SU-DHL-6 (cell line): Measurements from ENCODE around the gene OR10G6.

ENCODE experiments used
- H2AFZ ChIP-seq: fragments of 200-600 bp; sonication (generic); 2 replicates; pipeline ENCODE4 v1.6.1; 2014; ENCODE audit warnings: low read depth, mild to moderate bottlenecking, moderate library complexity, mixed read lengths, antibody characterized with exemption, low read length; ENCODE audit not compliant: severe bottlenecking
- H3F3A ChIP-seq: fragments of 200-600 bp; shearing (Covaris generic); 2 replicates; pipeline ENCODE4 v1.6.0; 2016; ENCODE audit warnings: antibody characterized with exemption, mild to moderate bottlenecking; ENCODE audit not compliant: insufficient read depth
- H3K27ac ChIP-seq: fragments of 200-600 bp; sonication (generic); 2 replicates; pipeline ENCODE4 v1.5.1; 2016; ENCODE audit warnings: low read depth, mild to moderate bottlenecking, low read length, moderate library complexity, mixed read lengths
- H3K27me3 ChIP-seq: fragments of 200-600 bp; sonication (generic), shearing (Covaris generic); 2 replicates; pipeline ENCODE4 v1.6.0; 2014; ENCODE audit warnings: mild to moderate bottlenecking, low read length
- H3K36me3 ChIP-seq: fragments of 200-600 bp; sonication (generic); 2 replicates; pipeline ENCODE4 v1.6.1; 2014; ENCODE audit warnings: mild to moderate bottlenecking, low read length, mixed read lengths
- H3K4me2 ChIP-seq: fragments of 300-600, 200-600 bp; shearing (Covaris generic), sonication (generic); 2 replicates; pipeline ENCODE4 v1.6.0; 2014; ENCODE audit warnings: low read length, low read depth, mild to moderate bottlenecking; ENCODE audit not compliant: poor library complexity, severe bottlenecking
- H3K4me3 ChIP-seq: fragments of 200-600 bp; sonication (generic); 2 replicates; pipeline ENCODE4 v1.5.1; 2014; ENCODE audit warnings: antibody characterized with exemption, low read length, mild to moderate bottlenecking, mixed read lengths; ENCODE audit not compliant: insufficient read depth, poor library complexity, severe bottlenecking
- H3K79me2 ChIP-seq: fragments of 200-600 bp; sonication (generic); 2 replicates; pipeline ENCODE4 v1.6.1; 2014; ENCODE audit warnings: mild to moderate bottlenecking, low read length, moderate library complexity; ENCODE audit not compliant: insufficient read depth
- H3K9ac ChIP-seq: fragments of 200-600 bp; sonication (generic); 2 replicates; pipeline ENCODE4 v1.7.0; 2014; ENCODE audit warnings: mild to moderate bottlenecking, low read length
- H3K9me2 ChIP-seq: fragments of 200-600 bp; sonication (generic); replicated peaks from 2 replicates; pipeline ENCODE4 v1.6.1; 2014; ENCODE audit warnings: low read length; ENCODE audit not compliant: insufficient read depth
- H3K9me3 ChIP-seq: fragments of 200-600 bp; sonication (generic); 2 replicates; pipeline ENCODE4 v1.6.1; 2014; ENCODE audit warnings: low read length, mixed read lengths; ENCODE audit not compliant: insufficient read depth
- H4K20me1 ChIP-seq: fragments of 200-600 bp; sonication (generic); 2 replicates; pipeline ENCODE4 v1.6.1; 2014; ENCODE audit warnings: low read depth, mild to moderate bottlenecking, antibody characterized with exemption, low read length, moderate library complexity, mixed read lengths
- EZH2phosphoT487 ChIP-seq: fragments of 200-600 bp; sonication (generic), shearing (Covaris generic); conservative IDR thresholded peaks from 2 replicates; pipeline ENCODE4 v1.6.1; 2018; ENCODE audit warnings: mild to moderate bottlenecking, antibody characterized with exemption, low read length, moderate library complexity, mixed read lengths
- TF ChIP-seq, protein P1 (sequence below): fragments of 200-600 bp; sonication (generic); IDR thresholded peaks from one replicate; pipeline ENCODE4 v1.5.1; 2017; ENCODE audit warnings: antibody characterized with exemption, mild to moderate bottlenecking, low read length, moderate library complexity; ENCODE audit not compliant: insufficient read depth, poor library complexity, severe bottlenecking

Gene OR10G6

DNA sequence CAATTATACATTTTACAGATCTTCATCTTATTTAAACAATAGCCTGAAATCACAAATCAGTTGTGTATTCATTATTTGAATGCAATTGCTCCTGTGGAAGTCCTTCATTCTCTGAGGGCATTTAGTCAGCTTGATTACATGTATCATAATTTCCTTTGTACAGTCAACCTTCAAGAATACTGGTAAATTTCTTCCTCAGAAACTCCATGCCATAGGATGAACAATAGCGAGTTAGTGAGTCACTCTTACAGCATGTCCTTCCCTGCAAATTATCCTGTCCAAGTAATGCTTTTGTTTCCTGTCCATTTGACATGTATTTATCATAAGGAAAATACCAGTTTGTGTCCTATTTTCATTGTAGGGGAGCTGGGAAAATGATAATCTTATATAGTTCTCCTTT lies 21.1 kb downstream of the OR10G6 start:
- H3K79me2 ChIP-seq: no peaks in the 10 kb centered on the region
- no peaks in the 10 kb centered on the region for H4K20me1 ChIP-seq
- H2AFZ ChIP-seq: no peak overlapping the region
- H3K4me2 ChIP-seq: no peak overlapping the region
- H3K36me3 ChIP-seq: no peaks in the 10 kb centered on the region
- H3K9me2 ChIP-seq: no peaks in the 10 kb centered on the region
- no peak overlapping the region for H3K27ac ChIP-seq
- H3K27me3 ChIP-seq: no peaks in the 10 kb centered on the region
- no peak overlapping the region for H3K9ac ChIP-seq
- no peaks in the 10 kb centered on the region for H3K9me3 ChIP-seq
- TF ChIP-seq, protein P1, sequence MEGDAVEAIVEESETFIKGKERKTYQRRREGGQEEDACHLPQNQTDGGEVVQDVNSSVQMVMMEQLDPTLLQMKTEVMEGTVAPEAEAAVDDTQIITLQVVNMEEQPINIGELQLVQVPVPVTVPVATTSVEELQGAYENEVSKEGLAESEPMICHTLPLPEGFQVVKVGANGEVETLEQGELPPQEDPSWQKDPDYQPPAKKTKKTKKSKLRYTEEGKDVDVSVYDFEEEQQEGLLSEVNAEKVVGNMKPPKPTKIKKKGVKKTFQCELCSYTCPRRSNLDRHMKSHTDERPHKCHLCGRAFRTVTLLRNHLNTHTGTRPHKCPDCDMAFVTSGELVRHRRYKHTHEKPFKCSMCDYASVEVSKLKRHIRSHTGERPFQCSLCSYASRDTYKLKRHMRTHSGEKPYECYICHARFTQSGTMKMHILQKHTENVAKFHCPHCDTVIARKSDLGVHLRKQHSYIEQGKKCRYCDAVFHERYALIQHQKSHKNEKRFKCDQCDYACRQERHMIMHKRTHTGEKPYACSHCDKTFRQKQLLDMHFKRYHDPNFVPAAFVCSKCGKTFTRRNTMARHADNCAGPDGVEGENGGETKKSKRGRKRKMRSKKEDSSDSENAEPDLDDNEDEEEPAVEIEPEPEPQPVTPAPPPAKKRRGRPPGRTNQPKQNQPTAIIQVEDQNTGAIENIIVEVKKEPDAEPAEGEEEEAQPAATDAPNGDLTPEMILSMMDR: no peak
- TF ChIP-seq EZH2phosphoT487: no peak
- no peak overlapping the region for H3K4me3 ChIP-seq
- no peaks in the 10 kb centered on the region for H3F3A ChIP-seq

DNA sequence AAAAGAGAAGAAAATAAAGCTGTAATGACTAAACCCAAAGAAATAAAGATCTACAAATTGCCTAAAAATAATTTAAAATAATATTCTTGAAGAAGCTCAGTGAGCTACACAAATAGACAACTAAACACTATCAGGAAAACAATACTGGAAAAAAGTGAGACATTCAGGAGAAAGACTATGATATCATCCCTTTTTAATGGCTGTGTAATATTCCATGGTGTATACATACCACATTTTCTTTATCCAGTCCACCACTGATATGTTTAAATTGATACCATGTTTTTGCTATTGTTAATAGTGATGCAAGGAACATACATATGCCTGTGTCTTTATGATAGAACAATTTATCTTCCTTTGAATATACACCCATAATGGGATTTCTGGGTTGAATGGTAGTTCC lies 38.2 kb downstream of the OR10G6 start:
- no peaks in the 10 kb centered on the region for H3K36me3 ChIP-seq
- H3K9me3 ChIP-seq: no peaks in the 10 kb centered on the region
- H3K9me2 ChIP-seq: no peaks in the 10 kb centered on the region
- H3K27me3 ChIP-seq: no peaks in the 10 kb centered on the region
- H3K4me3 ChIP-seq: no peak overlapping the region
- H3K9ac ChIP-seq: no peak overlapping the region
- no peak overlapping the region for H3K4me2 ChIP-seq
- no peaks in the 10 kb centered on the region for H3F3A ChIP-seq
- no peaks in the 10 kb centered on the region for H3K79me2 ChIP-seq
- no peak overlapping the region for H2AFZ ChIP-seq
- no peaks in the 10 kb centered on the region for H4K20me1 ChIP-seq
- H3K27ac ChIP-seq: no peak overlapping the region
- TF ChIP-seq, protein P1: no peak

DNA sequence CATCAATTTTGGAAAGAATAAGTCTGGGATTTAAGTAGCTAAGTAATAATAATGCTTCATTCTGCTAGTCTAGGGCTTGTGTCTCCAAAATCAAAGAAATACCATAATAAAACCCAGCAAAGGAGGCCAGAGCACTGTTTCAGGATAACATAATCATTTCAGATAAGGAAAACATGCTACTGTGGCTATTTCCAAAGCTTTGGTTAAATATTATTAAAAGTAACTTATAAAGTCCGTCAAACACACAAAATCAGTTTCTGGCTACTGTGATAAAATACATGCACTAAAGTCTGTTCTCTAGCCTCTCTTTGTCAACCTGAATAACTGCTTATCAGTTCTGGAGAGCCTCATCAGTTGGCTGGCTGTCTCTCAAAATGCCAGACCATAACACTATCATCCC lies 49.8 kb downstream of the OR10G6 start:
- no peaks in the 10 kb centered on the region for H4K20me1 ChIP-seq
- no peak overlapping the region for H3K9ac ChIP-seq
- no peak overlapping the region for H3K4me3 ChIP-seq
- no peaks in the 10 kb centered on the region for H3K27me3 ChIP-seq
- TF ChIP-seq, protein P1: no peak
- no peak for TF ChIP-seq EZH2phosphoT487
- H3K9me2 ChIP-seq: no peaks in the 10 kb centered on the region
- H3K27ac ChIP-seq: no peak overlapping the region
- no peak overlapping the region for H2AFZ ChIP-seq
- no peak overlapping the region for H3K4me2 ChIP-seq
- no peaks in the 10 kb centered on the region for H3K9me3 ChIP-seq
- H3K79me2 ChIP-seq: no peaks in the 10 kb centered on the region
- H3K36me3 ChIP-seq: no peaks in the 10 kb centered on the region
- no peaks in the 10 kb centered on the region for H3F3A ChIP-seq
